ENCODE measurements around the gene MAL. TPM values are rescaled to one million over a fixed set of nuclear protein-coding genes. Genes with fewer than 3 reads are reported as not detected.

MAL gene
- polyA plus RNA-seq, 4 donors: 6.3 to 361 (median 310) TPM

DNA sequence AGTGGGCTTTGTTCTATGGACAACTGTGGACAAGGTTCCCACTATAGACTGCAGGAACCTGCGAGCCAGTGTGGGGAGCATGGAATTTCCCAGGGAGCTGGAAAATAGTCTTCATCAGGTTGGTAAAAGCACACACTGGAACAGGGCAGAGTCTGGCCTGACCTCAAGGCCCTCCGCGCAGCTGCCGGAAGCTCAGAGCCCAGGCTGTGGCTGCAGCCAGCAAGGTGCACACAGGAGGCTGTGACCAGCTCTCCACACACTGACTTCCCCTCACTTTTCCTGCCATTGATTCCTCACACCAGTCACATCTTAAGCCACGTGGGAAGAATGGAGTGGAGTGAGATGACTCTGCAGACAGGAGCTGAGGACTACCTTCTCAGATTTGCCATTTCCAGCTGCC is 19.1 kb downstream of the MAL start:
- DNase-seq (ENCODE audit: low read depth in 4 of 4, low spot score in 3 of 4): no peak

DNA sequence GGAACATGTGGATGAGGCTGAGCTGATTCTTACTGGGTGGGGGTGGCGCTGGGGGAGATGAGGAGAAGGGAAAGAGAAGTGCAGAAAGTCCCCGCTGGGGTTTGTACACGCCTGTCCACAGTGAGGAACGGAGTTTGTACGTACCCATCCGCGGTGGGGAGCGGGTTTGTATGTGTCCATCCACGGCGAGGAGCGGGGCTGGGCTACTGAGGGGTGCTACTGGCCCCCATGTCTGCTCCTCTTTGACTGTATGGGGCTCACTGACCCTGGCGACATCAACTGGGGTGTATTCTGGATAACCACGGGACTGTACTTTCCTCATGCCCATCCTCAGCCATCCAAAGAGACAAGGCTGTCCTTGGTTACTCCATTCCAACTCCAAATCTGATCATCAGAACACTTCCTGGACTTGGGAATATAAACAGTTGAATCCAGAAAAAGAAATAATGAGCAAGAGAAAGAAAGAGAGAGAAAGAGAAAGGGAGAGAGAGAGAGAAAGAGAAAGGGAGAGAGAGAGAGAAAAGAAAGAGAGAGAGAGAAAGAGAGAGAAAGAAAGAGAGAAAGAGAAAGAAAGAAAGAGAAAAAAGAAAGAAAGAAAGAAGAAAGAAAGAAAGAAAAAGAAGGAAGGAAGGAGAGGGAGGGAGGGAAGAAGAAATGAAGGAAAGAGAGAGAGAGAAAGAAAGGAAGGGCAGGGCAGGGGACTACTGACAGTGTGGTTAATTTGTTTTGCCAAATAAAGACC is 21.0 kb downstream of the MAL start:
- no peak for DNase-seq (ENCODE audit: low read depth in 4 of 4, low spot score in 3 of 4)

DNA sequence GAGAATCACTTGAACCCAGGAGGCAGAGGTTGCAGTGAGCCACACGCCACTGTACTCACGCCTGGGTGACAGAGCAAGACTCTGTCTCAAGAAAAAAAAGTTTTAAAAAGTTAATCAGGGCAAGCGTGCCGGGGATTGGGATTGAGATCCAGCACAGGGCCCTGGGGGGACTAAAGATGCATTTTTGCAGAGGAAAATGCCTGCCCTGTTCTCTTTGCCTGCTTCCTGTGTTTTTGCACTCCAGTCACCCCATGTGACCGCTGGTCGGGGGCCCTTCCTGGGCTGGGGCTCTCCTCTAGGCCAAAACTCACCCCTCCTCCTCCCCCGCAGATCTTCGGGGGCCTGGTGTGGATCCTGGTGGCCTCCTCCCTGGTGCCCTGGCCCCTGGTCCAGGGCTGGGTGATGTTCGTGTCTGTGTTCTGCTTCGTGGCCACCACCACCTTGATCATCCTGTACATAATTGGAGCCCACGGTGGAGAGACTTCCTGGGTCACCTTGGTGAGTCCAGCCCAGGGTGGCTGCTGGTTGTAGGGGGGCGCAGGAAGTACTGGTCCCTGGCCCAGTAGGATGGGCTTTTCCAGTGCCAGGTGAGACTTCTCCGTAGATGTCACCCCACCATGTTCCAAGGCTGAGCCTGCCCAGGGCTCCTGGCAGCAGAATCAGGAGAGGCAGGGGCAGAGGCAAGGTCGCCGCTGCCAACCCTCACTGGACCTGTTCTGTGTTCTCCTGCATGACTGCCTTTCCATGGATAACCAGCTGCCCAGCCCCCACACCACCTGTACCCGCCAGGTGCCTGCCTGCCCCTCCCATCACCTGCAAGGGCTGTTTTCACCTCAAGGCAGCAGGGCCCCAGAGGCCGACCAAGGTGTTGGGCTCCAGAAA is 22.4 kb downstream of the MAL start:
- no peak for DNase-seq (ENCODE audit: low read depth in 4 of 4, low spot score in 3 of 4)

DNA sequence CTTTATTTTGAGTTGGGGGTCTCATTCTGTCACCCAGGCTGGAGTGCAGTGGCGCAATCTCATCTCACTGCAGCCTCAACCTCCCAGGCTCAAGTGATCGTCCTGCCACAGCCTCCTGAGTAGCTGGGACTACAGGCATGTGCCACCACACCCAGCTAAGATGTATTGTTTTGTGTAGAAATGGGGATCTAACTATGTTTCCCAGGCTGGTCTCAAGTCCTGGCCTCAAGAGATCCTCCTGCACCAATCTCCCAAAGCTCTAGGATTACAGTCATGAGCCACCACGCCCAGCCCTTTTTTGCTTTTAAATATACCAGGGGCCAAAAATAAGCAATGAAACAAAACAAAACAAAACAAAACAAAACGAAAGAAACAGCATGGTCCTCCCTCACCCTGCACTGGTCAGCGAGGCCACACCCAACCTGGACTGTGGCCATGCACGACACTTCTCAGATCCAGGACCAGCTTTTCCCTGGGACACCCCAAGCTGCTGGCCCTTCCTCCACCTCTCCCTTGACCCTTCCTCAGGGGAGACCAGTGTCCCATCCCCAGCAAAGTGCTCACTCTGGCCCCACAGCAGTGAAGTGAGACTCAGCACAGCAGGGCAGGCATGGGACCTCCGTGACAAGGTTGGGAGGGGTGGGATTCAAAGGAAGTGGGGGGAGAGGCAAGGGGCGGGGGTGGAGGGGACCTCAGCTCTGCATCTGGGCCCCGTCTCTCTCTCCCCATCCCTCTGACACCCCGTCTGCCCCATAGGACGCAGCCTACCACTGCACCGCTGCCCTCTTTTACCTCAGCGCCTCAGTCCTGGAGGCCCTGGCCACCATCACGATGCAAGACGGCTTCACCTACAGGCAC is 23.5 kb downstream of the MAL start:
- DNase-seq (ENCODE audit: low read depth in 4 of 4, low spot score in 3 of 4): no peak

DNA sequence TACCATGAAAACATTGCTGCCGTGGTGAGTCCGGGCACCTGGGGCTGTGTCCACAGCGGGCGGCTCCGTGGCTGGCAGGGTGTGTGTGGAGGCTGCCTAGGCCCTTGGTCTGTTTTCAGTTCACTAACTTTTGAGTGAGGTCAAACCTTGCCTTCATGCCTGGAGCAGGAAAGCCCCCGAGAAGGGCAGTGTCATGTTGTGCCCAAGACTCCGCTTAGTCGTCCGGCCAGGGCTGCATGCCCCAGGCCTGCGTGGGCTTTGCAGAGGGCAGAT is 24.1 kb downstream of the MAL start:
- DNase-seq (ENCODE audit: low read depth in 4 of 4, low spot score in 3 of 4): no peak

DNA sequence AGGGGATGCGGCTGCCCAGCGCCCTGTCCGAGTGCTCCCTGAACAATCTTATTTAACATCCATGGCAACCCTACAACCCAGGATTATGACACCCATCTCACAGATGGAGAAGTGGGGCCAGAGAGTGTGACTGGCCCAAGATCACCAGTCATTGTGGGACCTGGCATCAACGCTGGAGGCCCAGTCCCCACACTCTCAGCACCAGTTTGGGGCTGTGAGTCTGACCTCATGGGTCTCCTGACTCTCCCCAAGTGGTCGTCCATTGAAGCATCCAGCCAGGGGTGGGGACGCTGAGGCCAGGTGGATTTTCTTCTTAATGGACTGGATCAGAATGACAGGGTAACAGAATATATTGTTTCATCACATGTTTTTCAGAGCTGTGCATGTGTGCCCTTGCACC is 24.5 kb downstream of the MAL start:
- DNase-seq (ENCODE audit: low read depth in 4 of 4, low spot score in 3 of 4): no peak

DNA sequence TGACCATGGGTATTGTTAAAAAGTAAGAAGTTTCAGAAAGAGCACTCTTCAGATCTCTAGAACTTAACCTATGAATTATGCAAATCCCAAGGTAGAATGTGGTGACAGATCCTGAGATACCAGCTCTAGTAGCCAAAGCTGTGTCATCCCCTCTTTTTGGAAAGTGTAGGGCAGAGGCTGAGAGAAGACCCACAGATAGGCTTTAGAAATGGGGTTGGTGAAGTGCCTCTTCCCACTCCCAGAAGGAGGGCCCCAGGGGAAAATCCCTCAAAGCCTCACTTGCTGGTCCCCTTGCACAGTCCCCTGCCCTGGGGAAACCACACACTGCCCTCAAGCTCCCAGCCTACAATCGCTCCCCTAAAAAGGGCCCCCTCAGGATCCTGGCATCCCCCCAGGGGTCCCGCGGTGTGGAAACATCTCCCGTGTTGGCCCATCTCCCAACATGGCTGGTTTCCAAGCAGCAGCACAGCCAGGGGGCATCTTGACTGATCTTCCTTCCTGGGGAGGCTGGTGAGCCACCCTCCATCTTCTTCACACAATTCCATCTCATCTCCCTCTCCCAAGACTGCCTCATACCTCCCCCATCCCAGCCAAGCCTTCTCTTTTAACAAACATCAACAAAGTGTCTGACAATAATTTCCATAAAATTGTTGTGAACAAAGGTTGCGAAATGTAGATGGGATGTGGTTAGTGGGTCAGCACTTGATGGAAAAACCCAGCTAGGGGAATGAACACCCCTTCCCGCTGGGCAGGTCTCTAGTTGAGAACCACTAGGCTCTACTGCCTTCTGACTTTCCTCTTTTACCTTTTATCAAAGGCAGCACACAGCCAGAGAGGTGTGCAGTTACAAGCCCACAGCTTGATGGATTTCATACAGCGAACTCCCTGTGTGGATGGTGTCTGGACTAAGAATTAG is 25.1 kb downstream of the MAL start:
- DNase-seq (ENCODE audit: low read depth in 4 of 4, low spot score in 3 of 4): no peak

DNA sequence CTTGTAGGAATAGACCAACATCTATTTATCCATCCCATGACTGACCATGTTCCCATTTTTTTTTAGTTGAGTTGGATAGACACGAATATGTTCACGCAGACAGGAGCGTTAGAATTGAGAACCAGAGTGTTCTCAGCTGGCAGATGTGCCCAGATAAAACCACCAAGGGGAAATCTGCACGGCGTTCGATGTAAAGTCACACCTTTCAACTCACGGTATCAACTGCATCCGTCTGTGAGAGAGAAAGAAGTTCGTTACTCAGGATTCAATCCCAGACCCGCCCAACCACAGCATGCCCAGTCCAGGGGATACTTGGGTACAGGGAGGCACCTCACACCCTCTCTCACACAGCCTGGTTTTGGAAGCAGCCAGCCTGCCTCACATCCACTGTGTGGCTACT is 26.1 kb downstream of the MAL start:
- DNase-seq (ENCODE audit: low read depth in 4 of 4, low spot score in 3 of 4): no peak

DNA sequence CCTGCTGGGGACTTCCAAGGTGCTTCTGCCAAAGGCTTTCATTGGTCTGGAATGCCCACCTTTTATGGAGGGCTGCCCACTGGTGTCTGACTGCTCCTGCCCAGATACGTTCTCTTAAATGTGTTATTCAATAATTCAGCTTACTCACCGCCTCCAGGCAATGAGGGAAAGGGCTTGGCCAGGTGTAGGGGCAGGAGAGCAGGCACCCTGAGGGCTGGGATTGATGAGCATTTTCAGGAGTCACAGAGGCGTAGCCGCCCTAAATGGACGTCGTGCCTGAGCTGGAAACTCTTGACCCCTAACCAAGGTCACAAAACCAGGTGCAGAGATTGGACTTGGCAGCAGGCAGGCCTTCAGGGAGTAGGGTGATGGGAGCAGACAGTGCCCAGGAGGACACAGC is 26.8 kb downstream of the MAL start:
- DNase-seq (ENCODE audit: low read depth in 4 of 4, low spot score in 3 of 4): peak in 1 of 4 donors; percentile 39

DNA sequence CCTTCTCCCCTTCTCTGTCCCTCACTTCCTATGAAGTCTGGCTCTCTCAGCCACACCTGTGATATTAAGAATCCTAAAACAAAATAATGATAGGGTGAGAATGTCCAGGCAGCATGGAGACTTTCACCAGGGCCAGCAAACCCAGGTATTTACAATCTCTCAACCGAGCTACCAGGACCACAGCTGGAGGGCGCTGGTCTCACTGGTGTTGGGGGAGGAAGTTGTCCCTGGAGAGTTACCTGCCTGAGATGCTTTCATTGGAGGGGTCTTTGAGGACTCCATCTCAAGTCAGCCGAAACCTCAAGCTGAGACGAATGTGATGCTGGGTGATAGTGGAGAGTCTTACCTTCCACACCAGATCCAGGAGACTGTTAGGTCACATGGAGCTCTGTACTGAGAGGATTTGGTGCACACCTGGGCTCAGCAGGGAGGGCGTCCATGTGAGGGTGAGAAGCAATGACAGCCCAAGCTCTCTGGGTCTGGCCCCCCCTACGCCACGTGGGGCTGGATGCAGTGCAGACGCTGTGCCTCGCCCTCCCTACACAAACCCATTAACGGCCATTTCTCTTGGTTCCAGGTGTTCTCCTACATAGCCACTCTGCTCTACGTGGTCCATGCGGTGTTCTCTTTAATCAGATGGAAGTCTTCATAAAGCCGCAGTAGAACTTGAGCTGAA is 27.4 kb downstream of the MAL start:
- DNase-seq (ENCODE audit: low read depth in 4 of 4, low spot score in 3 of 4): no peak

DNA sequence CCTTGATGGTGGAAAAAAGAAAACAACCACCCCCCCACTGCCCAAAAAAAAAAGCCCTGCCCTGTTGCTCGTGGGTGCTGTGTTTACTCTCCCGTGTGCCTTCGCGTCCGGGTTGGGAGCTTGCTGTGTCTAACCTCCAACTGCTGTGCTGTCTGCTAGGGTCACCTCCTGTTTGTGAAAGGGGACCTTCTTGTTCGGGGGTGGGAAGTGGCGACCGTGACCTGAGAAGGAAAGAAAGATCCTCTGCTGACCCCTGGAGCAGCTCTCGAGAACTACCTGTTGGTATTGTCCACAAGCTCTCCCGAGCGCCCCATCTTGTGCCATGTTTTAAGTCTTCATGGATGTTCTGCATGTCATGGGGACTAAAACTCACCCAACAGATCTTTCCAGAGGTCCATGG is 28.0 kb downstream of the MAL start:
- DNase-seq (ENCODE audit: low read depth in 4 of 4, low spot score in 3 of 4): no peak

DNA sequence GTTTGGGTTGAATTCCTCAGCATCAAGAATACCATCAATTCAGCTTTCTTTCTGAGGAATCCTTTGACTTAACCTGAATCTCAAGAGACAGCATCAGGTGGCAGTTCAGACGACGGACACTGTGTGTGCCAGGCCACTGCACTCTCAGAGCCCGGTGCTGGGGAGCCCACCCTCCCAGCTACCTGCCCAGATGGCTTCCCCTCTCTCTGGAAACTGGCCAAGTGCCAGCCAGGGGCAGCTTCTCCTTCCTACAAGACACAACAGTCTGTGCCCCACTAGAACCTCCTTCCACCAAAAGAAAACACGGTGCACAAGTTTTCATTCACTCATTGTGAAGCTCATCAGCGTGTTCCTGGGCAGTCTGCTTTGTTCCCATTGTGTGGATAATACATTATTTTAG is 28.5 kb downstream of the MAL start:
- DNase-seq (ENCODE audit: low read depth in 4 of 4, low spot score in 3 of 4): no peak

DNA sequence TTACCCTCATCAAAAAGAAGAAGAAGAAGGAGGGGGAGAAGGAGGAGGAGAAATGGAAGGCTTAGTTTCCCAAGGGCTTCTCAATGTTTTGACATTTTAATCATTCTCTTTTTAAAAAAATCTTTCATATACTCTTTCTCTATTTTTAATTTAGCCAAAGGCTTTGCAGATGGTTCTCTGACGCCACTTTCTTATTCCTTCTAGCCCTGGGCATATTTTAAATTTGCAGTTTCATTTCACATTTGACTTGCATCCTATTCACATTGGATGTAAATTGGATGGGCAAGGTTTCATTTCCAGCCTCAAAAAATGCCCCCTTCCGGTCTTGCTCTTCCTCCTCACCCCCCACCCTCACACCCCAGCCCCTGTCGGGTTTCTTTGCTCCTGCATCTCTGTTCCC is 29.8 kb downstream of the MAL start:
- DNase-seq (ENCODE audit: low read depth in 4 of 4, low spot score in 3 of 4): no peak

DNA sequence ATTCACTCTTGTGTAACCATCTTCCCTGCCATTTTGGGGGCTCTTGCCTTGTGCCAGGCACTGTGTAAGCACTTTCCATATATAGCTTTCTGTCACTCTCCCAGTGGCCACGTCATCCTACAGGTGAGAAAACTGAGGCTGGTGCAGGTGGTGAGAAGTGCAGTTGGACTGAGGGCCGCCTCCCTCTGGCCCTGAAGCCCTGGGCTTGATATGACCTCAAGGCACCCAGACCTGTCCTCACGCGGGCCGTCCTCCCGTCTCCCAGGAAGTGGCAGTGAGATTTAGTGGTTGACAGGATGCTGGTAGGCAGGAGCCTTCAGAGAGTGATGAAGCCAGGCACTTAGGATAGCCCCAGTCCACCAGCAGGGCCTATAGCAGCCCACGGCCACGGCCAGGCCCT is 30.5 kb downstream of the MAL start:
- DNase-seq (ENCODE audit: low read depth in 4 of 4, low spot score in 3 of 4): no peak

DNA sequence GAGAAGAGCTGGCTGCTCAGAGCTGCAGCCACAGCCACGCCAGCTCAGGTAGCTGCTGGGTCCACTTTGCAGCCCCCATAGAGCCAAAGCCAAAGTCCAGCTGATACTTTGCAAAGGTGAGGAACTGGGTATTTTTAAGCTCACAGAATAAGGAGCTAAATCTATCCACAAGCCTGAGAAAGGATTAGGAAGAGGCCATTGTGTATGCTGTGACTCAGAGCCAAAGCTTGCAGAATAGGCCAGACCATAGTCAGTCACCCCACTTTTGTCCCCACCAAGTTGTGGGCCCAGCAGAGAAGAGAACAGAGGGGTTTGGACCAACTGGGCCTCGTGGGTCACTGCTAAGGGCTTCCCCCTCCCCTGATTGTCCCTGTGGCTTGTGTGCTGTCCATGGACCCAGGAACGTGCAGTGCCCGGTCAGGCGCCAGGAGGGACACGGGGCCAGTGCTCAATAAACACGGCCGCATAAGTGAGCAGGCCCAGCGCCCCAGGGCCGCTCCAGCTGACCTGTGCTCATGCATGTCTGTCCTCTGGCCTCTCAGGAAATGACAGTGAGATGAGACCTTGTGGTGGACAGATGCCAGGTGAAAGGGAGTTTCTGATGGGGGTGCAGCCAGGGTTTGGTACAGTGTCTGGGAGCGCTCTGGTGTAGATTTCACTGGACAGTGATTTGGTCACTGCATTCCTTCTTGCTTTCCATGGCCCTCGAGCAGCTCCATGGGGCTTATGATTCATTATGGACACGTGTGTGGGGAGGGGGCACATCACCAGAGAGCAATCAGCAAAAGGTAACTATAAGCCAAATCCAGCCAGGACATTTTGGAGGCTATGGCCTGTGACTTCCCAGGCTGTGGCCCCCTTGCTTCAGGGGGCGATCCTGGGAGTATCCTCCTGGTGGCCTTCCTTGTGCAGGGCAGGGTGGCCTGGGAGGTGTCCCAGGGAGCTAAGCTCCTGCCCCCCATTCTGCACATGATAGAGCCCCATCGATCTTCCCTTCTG is 31.3 kb downstream of the MAL start:
- no peak for DNase-seq (ENCODE audit: low read depth in 4 of 4, low spot score in 3 of 4)

DNA sequence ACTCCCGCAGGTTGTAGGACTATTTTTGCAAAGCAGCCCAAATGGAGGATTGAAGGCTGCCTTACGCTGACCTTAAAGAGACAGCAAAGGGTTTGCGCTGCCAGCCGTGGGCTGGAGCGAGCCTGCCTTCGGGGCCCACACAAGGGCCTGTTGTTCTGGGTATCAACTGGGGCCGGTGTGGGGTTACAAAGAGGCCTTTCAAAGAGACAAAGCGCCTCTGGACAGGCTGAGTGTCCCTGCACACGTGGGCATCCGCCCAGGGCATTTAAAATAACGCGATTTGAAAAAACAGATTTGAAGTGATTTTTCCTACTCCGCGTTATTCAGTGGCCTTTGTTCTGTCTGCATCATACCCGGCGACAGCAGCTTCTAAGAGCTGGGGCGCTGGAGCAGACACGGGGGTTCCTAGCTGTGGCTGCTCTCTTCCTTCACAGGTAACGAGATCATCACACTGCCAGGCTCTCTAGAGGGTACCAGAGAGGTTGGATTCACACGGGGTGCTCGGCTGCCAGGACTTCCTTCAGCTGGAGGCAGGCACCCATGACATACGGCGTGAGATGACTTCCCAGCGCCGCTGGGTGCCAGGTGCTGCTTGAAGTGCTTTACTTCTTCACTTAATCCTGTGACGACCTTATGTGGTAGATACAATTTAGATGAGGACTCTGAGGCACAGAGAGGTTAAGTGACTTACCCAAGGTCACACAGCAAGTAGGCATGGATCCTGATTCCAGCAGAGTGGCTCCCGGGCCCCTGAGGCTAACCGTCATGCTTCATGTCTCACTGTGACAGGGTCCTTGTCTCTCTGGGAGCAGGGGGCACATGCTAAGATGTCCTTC is 32.2 kb downstream of the MAL start:
- DNase-seq (ENCODE audit: low read depth in 4 of 4, low spot score in 3 of 4): no peak

DNA sequence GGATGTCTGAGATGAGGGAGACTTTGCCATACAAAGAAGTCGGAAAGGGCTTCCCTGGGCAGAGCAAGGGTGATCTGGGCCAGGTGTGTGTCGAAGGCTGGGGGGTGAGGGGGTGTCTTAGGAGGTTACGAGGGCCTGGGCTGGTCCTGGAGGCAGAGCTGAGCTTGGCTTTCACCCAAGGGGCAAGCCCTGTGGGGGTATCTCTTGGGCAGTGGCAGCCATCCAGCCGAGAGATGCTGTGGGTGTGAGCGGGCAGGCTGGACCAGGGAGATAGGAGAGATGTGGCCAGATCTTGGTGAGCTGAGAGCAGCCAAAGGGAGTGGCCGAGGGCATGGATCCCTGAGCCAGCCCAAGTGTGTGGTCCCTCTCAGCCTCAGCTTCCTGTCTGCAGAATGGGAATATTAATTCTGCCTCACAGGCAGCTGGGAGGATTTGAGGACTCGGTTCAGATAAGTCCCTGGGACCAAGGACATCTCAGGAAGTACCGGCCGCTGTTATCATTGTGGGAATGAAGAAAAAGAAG is 33.0 kb downstream of the MAL start:
- no peak for DNase-seq (ENCODE audit: low read depth in 4 of 4, low spot score in 3 of 4)

Data from left renal pelvis (tissue), 4 donors.